Measurements from ENCODE around the gene ABLIM2.
A peak's percentile ranks its signal among the peaks of the same experiment; 100 is the strongest.
"Not testable (repeated sequence)": the region's sequence is repeated elsewhere in the genome, so short reads cannot be mapped to it uniquely, and the experiment has no call there.

ABLIM2 gene

DNA sequence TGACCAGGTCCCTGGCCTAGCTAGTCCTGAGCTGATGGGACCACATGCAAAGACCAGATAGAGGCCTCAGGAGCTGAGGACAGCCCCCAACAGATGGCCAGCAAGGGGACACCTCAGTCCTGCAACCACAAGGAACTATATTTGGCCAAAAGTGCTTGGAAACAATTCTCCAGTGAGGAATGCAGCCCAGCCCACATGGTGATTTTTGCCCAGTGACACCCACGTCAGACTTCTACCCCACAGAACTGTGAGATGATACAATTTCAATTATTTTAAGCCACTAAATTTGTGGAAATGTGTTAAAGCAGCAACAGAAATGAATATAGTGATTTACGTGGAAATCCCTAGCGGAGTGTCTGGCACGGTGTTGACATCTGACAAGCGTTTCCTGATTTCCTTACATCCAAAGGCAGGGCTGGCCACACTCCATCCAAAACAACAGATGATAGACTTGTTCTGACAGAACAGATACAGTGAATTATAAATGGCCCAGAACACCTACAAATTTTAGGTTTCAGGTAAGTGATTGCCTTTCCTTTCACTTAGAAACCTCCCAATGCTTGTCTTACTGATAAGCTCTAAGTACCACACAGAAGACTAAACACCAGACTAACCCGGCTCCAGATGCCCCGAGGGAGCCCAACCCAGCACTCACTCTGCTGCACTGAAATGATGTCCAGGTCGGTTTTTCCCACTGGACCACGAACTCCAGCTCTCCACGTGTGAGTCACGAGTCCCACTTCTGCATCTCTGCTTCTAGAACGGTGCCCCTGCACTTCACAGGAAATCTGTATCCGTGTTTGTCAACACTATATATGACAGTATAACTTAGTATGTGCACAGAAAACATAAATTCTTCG is 224.7 kb downstream of the ABLIM2 start:
- DNase-seq (ENCODE audit: low spot score): no peak

DNA sequence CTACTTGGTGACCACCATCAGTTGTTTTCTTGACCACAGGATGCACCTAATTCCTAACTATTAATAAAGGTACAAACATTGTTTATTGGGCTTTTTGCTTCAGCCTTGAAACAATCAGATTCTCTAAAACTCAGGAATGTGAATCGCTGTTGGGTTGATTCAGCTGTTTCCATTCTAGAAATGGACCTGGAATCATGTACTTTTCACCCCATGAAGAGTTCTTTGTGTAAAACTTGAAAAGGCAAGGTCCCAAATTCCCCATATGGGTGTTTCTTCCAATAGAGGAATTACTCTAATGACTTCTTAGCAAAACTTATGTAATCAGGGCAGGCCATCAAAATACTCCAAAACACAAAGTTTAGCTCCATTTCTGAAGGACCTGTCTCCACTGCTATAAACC is 226.3 kb downstream of the ABLIM2 start:
- no peak for DNase-seq (ENCODE audit: low spot score)

DNA sequence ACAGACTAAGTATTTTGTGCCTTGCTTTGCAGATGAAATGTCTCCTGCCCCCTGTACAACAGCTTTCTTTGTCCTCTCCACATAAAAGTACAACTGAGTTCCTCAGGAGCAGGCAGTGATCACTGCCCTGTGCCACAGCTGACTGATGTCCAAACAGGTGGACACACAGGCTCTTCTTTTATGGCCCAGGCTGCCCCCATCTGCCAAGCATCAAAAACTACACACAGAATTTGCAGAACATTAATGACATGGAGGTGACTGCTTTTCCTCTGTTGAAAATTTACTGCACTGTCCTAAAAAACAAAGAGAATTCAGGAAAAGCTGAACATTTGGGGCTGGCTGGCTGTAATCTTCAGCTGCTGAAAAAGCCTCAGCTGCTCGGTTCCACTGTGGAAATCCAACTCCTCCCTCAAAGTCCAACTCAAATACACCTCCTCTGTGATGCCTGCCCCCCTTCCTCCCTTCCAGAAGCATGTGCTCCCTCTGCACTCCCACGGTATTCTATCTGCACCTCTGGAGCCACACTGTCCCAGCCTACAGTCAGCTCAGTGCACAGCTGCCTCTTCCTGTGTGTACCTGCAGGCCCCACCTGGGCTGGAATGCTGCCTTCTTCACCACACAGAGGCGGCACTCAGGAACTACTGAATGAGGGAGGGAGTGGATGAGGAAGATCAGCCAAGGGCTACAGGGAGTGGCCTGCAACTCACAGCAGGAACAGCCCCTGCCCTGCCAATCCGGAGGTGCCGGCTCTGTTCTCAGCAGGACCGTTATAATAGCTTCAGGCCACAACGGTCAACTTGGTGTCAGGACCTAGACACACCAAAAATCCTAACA is 229.3 kb downstream of the ABLIM2 start:
- peak; percentile 75 for DNase-seq (ENCODE audit: low spot score)

DNA sequence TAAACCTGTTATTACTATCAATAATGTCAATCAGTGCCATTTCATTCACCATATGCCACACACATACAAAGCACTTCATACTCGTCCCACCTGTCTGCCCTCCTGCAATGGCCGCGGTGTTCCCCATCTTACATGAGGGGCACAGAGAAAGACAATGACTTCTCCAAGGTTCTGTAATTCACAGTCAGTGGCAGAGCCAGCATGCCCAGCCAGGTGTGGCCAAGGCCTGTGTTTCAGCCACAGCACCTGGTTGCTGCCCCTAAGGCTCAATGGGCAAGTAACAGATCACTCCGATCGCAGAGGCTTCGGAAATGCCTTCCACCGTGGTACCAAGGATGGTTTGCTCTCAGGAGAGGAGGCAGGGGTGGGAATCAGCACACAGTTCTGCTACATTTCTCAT is 229.9 kb downstream of the ABLIM2 start:
- DNase-seq (ENCODE audit: low spot score): no peak

DNA sequence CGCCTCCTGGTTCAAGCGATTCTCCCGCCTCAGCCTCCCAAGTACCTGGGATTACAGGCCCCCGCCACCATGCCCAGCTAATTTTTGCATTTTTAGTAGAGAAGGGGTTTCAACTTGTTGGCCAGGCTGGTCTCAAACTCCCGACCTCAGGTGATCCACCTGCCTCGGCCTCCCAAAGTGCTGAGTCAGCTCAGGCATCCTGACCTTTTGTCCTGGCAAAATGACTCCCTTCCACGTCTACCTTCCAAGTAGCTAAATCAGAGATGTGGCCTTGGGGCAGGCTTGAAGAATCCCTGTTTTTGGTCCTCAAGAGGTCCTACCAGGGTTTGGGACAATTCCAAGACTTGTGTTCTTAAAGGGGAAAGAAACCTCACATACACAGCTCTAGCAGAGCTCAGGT is 231.8 kb downstream of the ABLIM2 start:
- DNase-seq (ENCODE audit: low spot score): no peak

DNA sequence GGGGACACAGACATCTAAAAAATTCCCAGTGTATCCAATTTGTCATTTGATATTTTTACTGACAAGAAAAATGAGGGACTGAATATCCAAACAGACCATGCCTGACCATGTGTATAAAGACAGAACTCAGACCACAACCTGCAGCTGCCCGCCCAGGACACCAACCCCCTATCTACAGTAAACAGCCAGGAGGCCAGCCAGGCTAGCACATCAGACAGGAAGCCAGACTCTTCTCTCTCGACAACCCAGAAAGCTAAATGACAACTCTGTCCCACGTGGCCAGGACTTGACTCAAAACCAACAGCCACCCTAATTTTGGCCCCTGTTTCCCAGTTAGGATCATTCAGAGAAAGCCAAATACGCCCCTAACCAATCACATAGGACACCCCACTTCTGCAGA is 234.0 kb downstream of the ABLIM2 start:
- DNase-seq (ENCODE audit: low spot score): no peak

DNA sequence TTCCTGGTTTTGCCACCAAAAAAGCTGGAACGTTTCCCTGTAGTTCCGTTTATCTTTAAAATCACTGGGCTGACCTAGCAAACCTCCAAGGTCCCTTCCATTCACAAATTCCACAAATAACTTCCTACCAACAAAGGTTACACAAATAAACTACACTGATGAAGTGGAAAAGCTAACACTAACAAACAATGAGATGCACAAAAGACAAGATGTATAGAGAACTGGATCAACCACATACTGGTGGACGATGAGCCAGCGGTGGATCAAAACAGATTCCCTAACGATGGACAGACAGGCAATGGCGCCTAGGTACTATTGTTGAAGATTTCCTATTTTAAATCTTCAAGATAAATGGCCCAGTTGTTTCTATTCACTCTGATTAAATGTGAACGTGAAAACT is 234.4 kb downstream of the ABLIM2 start:
- no peak for DNase-seq (ENCODE audit: low spot score)

DNA sequence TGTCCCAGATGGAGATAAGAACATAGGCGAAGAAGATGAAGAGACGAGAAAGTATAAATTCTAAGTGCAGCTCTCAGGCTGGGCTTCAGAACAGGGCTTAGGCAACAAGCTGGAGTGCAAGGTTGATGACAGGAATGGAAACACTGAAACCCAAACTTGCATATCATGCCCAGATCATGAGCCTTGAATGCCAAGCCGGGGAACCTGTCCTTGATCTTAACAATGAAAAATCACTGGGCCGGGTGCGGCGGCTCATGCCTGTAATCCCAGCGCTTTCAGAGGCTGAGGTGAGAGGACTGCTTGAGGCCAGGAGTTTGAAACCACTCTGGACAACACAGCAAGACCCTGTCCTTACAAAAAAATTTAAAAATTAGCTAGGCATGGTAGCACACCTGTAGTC is 236.1 kb downstream of the ABLIM2 start:
- no peak for DNase-seq (ENCODE audit: low spot score)

DNA sequence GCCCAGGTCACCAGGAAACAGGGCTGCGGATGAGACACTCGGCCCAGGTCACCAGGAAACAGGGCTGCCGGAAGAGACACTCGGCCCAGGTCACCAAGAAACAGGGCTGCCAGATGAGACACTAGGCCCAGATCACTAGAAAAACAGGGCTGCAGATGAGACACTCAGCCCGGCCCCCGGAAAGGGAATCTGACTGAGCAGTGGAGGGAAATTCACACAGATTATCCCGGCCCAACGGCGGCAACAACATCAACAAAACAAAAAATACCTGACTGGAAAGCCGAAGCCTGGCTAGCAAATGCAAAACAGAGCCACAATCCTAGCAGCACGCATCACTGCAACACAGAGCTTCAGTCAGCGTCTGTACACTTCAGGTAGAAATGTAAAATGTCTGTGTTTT is 239.6 kb downstream of the ABLIM2 start:
- DNase-seq (ENCODE audit: low spot score): no peak

DNA sequence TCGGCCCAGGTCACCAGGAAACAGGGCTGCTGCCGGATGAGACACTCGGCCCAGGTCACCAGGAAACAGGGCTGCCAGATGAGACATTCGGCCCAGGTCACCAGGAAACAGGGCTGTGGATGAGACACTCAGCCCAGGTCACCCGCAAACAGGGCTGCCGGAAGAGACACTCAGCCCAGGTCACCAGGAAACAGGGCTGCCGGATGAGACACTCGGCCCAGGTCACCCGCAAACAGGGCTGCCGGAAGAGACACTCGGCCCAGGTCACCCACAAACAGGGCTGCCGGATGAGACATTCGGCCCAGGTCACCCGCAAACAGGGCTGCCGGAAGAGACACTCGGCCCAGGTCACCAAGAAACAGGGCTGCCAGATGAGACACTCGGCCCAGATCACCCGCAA is 240.4 kb downstream of the ABLIM2 start:
- DNase-seq (ENCODE audit: low spot score): not testable (repeated sequence)

DNA sequence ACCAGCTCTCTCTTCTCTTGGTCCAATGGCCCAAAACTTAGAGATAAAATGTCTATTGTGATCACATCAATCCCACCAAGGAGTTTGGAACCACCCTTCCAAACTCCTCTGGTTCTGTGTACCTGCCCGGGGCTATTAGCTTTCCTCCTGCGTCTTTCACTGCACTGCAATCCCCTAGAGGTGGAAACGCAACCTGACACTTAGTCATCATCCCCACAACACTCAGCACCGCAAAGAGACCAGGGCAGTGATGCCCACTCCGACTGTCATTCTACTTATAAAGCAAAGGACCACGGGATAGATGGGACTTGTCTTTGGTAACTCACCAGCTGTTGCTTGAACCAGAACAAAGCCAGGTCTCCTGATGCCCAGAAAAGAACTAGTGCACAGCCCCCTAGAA is 240.9 kb downstream of the ABLIM2 start:
- no peak for DNase-seq (ENCODE audit: low spot score)

DNA sequence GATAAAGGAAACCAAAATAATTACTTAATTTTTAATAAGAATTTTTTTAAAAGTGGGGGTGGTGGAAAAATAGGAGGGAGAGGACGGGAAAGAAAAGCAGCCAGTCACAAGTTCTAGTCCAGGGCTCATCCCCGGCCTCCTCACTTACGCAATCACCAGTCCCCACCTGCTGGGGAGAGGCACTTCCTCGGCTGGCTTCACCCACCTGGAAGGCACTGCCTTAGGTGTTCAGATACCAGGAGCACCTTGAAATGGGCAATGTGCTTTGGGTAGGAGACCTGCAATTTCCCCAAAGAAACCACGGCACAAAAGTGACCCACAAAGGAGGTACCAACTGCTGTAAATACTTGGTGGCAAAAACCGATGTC is 242.8 kb downstream of the ABLIM2 start:
- no peak for DNase-seq (ENCODE audit: low spot score)
